ENCODE measurements around the gene MRPL20.

- TF ChIP-seq MEF2A (IDR thresholded peaks at IDR 0.05; ENCODE audit: control insufficient read depth, low read depth, low read length), result no peak
- no peak for TF ChIP-seq NFRKB (IDR thresholded peaks at IDR 0.05; ENCODE audit: low read depth)
- no peak for TF ChIP-seq EZH2 (IDR thresholded peaks at IDR 0.05; ENCODE audit: borderline replicate concordance, low read depth, low read length)
- TF ChIP-seq MAFK (IDR thresholded peaks at IDR 0.05; ENCODE audit: low read length), result no peak
These were observed 13.6 kb upstream of the MRPL20 start for GRCh38 chr1:1420654-1421141.
